GM12892 (cell line): Measurements from ENCODE around the gene MOXD1.

Experiments used
- POLR2A ChIP-seq: IDR thresholded peaks from 2 replicates; pipeline ENCODE4 v1.6.1; 2011; ENCODE audit warnings: low read depth, low read length, control low read depth
- POLR2AphosphoS5 ChIP-seq: IDR thresholded peaks from 2 replicates; pipeline ENCODE4 v1.6.1; 2011; ENCODE audit warnings: low read depth, low read length, control low read depth

GRCh38 chr6:132280436-132280835 is 120.8 kb downstream of the MOXD1 start:
- no peak for TF ChIP-seq POLR2AphosphoS5
- TF ChIP-seq POLR2A: no peak
